HepG2 (cell line): ENCODE measurements around the gene SETD1A. TPM values are rescaled to one million over a fixed set of nuclear protein-coding genes. Genes with fewer than 3 reads are reported as not detected.

Experiments
- ARNT2 ChIP-seq: sonication (generic); formaldehyde crosslinking; IDR thresholded peaks from 2 replicates; pipeline ENCODE4 v1.8.0; 2022; ENCODE audit warnings: mild to moderate bottlenecking, low read depth, missing genetic modification reagents, moderate library complexity
- CENPT ChIP-seq: sonication (generic); formaldehyde crosslinking; IDR thresholded peaks from 2 replicates; pipeline ENCODE4 v1.8.0; 2022; ENCODE audit warnings: low read depth, mild to moderate bottlenecking, moderate library complexity, missing genetic modification reagents
- ETV6 ChIP-seq: sonication (generic); formaldehyde crosslinking; conservative IDR thresholded peaks from 2 replicates; pipeline ENCODE4 v1.4.0; 2020; ENCODE audit warnings: missing genetic modification reagents
- HNRNPL ChIP-seq: fragments of 200-400 bp; formaldehyde crosslinking; IDR thresholded peaks from 2 replicates; pipeline ENCODE4 v1.6.1; 2017; ENCODE audit warnings: mild to moderate bottlenecking, low read depth, low read length
- JUND ChIP-seq: sonication (generic); formaldehyde crosslinking; IDR thresholded peaks from 2 replicates; pipeline ENCODE4 v1.8.0; 2022; ENCODE audit warnings: mild to moderate bottlenecking, missing genetic modification reagents
- MYPOP ChIP-seq: sonication (generic); formaldehyde crosslinking; IDR thresholded peaks from 2 replicates; pipeline ENCODE4 v1.8.1; 2023; ENCODE audit warnings: mild to moderate bottlenecking, moderate library complexity, missing genetic modification reagents
- TBP ChIP-seq: sonication (generic); formaldehyde crosslinking; IDR thresholded peaks from 2 replicates; pipeline ENCODE4 v1.5.0; 2020; ENCODE audit warnings: missing genetic modification reagents
- ZBTB38 ChIP-seq: sonication (generic); formaldehyde crosslinking; IDR thresholded peaks from 2 replicates; pipeline ENCODE4 v1.5.1; 2020; ENCODE audit warnings: mild to moderate bottlenecking, missing genetic modification reagents
- ZBTB40 ChIP-seq, 2 experiments: fragments of 450-650 bp in 1 of 2; sonication (generic) in 1 of 2; formaldehyde crosslinking in 1 of 2; IDR thresholded peaks; 2 replicates each; pipeline versions ENCODE4 v1.6.1 to v1.8.0; 2016 to 2022; ENCODE audit warnings: antibody characterized with exemption in 1 of 2, mild to moderate bottlenecking in 1 of 2, missing genetic modification reagents in 1 of 2
- ZNF354B ChIP-seq: sonication (generic); formaldehyde crosslinking; IDR thresholded peaks from 2 replicates; pipeline ENCODE4 v1.8.0; 2022; ENCODE audit warnings: mild to moderate bottlenecking, missing genetic modification reagents
- ZNF614 ChIP-seq: IDR thresholded peaks from 2 replicates; pipeline ENCODE4 v1.6.1; 2018; ENCODE audit warnings: missing biosample characterization, missing genetic modification reagents, inconsistent platforms, borderline replicate concordance
- polyA plus RNA-seq, 8 experiments: library from polyadenylated mRNA; depleted of rRNA in 3 of 8; stranded (reverse) in 7 of 8; unstranded in 1 of 8; fragments of >200 nt; fragmentation: Illumina TruSeq in 4 of 8; extraction: Trizol in 4 of 8; gene quantifications; 2 replicates each; pipeline versions ENCODE4 v1.2.1 to v1.2.3, GENCODE V29; 2011 to 2016; ENCODE audit warnings: low read depth in 4 of 8, missing spikeins in 1 of 8, mixed read lengths in 1 of 8; ENCODE audit not compliant: insufficient read depth in 1 of 8
- total RNA-seq, 5 experiments: library from RNA; depleted of rRNA; stranded (reverse); fragments of >200 nt; fragmentation: Illumina TruSeq; extraction: Trizol; gene quantifications; 2 replicates each; pipeline ENCODE4 v1.2.3, GENCODE V29; 2016; ENCODE audit warnings: low read depth in 1 of 5
- TF ChIP-seq, protein P1 (sequence below): sonication (generic); formaldehyde crosslinking; conservative IDR thresholded peaks from 2 replicates; pipeline ENCODE4 v1.4.0; 2020; ENCODE audit warnings: missing genetic modification reagents
- TF ChIP-seq, protein P2 (sequence below): sonication (generic); formaldehyde crosslinking; IDR thresholded peaks from 2 replicates; pipeline ENCODE4 v1.5.0; 2020; ENCODE audit warnings: missing genetic modification reagents

SETD1A gene
- total and polyA plus RNA-seq, 2 of the 13 experiments (the other 11 are each of a cell fraction or from before 2014, with no cell fraction given) = 3.8 to 5.6 TPM

- TF ChIP-seq, protein P1, sequence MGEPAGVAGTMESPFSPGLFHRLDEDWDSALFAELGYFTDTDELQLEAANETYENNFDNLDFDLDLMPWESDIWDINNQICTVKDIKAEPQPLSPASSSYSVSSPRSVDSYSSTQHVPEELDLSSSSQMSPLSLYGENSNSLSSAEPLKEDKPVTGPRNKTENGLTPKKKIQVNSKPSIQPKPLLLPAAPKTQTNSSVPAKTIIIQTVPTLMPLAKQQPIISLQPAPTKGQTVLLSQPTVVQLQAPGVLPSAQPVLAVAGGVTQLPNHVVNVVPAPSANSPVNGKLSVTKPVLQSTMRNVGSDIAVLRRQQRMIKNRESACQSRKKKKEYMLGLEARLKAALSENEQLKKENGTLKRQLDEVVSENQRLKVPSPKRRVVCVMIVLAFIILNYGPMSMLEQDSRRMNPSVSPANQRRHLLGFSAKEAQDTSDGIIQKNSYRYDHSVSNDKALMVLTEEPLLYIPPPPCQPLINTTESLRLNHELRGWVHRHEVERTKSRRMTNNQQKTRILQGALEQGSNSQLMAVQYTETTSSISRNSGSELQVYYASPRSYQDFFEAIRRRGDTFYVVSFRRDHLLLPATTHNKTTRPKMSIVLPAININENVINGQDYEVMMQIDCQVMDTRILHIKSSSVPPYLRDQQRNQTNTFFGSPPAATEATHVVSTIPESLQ (CRISPR knock-in tag) = 0 out of 2 replicates have a peak, but pooled peaks have one; percentile 39
- no peak for TF ChIP-seq ZNF354B (CRISPR knock-in tag)
- TF ChIP-seq, protein P2, sequence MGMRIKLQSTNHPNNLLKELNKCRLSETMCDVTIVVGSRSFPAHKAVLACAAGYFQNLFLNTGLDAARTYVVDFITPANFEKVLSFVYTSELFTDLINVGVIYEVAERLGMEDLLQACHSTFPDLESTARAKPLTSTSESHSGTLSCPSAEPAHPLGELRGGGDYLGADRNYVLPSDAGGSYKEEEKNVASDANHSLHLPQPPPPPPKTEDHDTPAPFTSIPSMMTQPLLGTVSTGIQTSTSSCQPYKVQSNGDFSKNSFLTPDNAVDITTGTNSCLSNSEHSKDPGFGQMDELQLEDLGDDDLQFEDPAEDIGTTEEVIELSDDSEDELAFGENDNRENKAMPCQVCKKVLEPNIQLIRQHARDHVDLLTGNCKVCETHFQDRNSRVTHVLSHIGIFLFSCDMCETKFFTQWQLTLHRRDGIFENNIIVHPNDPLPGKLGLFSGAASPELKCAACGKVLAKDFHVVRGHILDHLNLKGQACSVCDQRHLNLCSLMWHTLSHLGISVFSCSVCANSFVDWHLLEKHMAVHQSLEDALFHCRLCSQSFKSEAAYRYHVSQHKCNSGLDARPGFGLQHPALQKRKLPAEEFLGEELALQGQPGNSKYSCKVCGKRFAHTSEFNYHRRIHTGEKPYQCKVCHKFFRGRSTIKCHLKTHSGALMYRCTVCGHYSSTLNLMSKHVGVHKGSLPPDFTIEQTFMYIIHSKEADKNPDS (CRISPR knock-in tag) = peak; percentile 94
- peak; percentile 43; the same call in 1 of the 2 replicates for TF ChIP-seq ETV6 (CRISPR knock-in tag)
- TF ChIP-seq JUND = no peak; the same call in 1 of the 2 replicates
- no peak for TF ChIP-seq ZBTB40 (IDR thresholded peaks at IDR 0.05)
- TF ChIP-seq ZBTB40 (CRISPR knock-in tag; IDR thresholded peaks at IDR 0.05) = peak; percentile 54
- TF ChIP-seq ZNF614 (CRISPR knock-in tag) = peak; percentile 92
- no peak for TF ChIP-seq TBP (CRISPR knock-in tag)
- peak; percentile 33; the same call in 1 of the 2 replicates for TF ChIP-seq MYPOP (CRISPR knock-in tag)
- TF ChIP-seq HNRNPL = 0 out of 2 replicates have a peak, but pooled peaks have one; percentile 35
- 0 out of 2 replicates have a peak, but pooled peaks have one; percentile 61 for TF ChIP-seq ZBTB38
- TF ChIP-seq ARNT2 (CRISPR knock-in tag) = 0 out of 2 replicates have a peak, but pooled peaks have one; percentile 47
- 0 out of 2 replicates have a peak, but pooled peaks have one; percentile 69 for TF ChIP-seq CENPT (CRISPR knock-in tag)
These were observed 39.6 kb downstream of the SETD1A start (continued) for GRCh38 chr16:30996985-30997724.
